Duodenal mucosa (tissue), 2 donors: ENCODE results near the gene U2SURP.

Source experiments
- H3K27ac ChIP-seq: one replicate; pipeline ENCODE4 v1.7.0; 2013; ENCODE audit warnings: low read depth, low read length
- H3K27me3 ChIP-seq, 2 donors: one replicate each; pipeline ENCODE4 v1.7.0; 2013; ENCODE audit warnings: low read length in 2 of 2, control low read depth in 1 of 2; ENCODE audit not compliant: insufficient read depth in 2 of 2, control insufficient read depth in 1 of 2
- H3K36me3 ChIP-seq, 2 donors: one replicate each; pipeline ENCODE4 v1.7.0; 2013; ENCODE audit warnings: low read length in 2 of 2, control low read depth in 1 of 2; ENCODE audit not compliant: insufficient read depth in 2 of 2, control insufficient read depth in 1 of 2
- H3K4me1 ChIP-seq, 2 donors: one replicate each; pipeline ENCODE4 v1.7.0; 2013; ENCODE audit warnings: low read length in 2 of 2, control low read depth in 1 of 2; ENCODE audit not compliant: insufficient read depth in 2 of 2, control insufficient read depth in 1 of 2
- H3K4me3 ChIP-seq, 2 donors: one replicate each; pipeline ENCODE4 v1.7.0; 2013; ENCODE audit warnings: low read length in 2 of 2, low read depth in 1 of 2
- H3K9ac ChIP-seq, 2 donors: one replicate each; pipeline ENCODE4 v1.7.0; 2013; ENCODE audit warnings: low read length in 2 of 2, low read depth in 1 of 2
- H3K9me3 ChIP-seq, 2 donors: one replicate each; pipeline ENCODE4 v1.7.0; 2013; ENCODE audit warnings: low read length in 2 of 2, control low read depth in 1 of 2; ENCODE audit not compliant: control insufficient read depth in 1 of 2

The U2SURP gene

DNA sequence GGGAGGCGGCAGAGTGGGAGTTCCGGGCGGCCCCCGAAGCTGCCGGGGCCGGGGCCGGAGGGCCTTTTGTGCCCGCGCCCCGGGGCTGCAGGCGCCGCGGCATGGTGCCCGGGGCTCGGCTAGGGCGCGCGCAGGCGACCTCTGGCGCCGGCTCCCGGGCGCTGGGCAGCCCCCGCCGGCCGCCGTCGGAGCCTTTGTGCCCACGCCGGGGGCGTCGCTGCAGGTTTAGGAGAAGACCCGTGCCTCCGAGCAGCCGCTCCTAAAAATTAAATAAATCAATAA lies 38.2 kb upstream of the U2SURP start:
- H3K4me3 ChIP-seq = no peak overlapping the region
- peaks cover 5% of the 10 kb centered on the region in 2 donors for H3K4me1 ChIP-seq
- H3K27ac ChIP-seq = no peak overlapping the region
- no peaks in the 10 kb centered on the region for H3K9me3 ChIP-seq
- peaks cover 41 to 54% of the 10 kb centered on the region in 2 donors for H3K27me3 ChIP-seq
- no peak overlapping the region for H3K9ac ChIP-seq
- H3K36me3 ChIP-seq = no peaks in the 10 kb centered on the region

DNA sequence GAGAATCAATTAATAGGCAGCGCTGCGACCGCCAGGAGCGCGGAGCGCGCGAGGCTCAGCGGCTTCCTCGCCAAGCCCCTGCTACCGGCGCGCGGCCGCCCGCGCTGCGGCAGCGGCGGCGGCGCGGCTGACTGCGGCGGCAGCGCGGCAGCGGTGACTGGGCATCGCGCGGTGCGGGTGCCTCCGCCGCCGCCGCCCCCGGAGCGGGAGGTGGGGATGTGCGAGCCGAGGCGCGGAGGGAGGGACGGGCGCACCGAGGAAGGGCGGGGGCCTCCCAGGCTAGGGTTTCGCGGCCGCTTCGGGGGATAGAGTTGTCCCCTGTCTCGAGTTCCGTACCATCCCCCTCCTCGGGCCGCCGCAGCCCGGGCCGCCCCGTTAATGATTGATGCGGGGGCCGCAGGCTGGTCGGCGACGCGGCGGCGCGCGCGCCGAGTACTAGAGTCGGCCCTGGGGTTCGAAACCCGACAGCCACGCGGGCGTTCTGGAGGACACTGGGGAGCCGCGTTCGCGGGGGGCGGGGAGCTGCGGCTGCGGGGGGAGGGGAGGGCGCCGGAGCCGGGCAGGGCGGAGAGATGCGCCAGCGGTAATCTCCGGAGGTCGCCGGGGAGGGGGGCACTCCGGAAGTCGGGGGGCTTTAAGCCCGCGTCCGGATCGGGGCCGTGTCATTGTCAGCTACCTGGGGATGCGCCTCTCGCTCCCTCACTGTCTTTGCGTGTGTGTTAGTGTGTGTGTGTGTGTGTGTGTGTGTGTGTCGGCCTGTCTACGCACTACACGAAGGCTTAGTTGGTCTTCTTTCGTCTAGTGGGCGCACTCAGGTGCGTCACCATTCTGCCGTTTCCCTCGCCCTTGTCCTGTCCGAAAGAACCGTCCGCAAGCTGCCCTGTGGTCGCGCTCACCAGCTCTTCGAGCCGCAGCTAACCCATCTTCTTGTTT lies 37.6 kb upstream of the U2SURP start, which contains the start of gene PAQR9:
TSS of gene PAQR9 (minus strand) at position 159 of the 933 bp plus-strand sequence. CDS start 338 bp downstream, outside the sequence.
- peak within 1 kb of the TSS; percentile 47 to 48 for H3K4me3 ChIP-seq
- no peak within 1 kb of the TSS for H3K9ac ChIP-seq
- no peaks in the 10 kb centered on the region for H3K9me3 ChIP-seq
- H3K4me1 ChIP-seq = peaks cover 5% of the 10 kb centered on the region in 2 donors
- peaks cover 37 to 49% of the 10 kb centered on the region in 2 donors for H3K27me3 ChIP-seq
- no peak within 1 kb of the TSS for H3K27ac ChIP-seq
- H3K36me3 ChIP-seq = no peaks in the 10 kb centered on the region

DNA sequence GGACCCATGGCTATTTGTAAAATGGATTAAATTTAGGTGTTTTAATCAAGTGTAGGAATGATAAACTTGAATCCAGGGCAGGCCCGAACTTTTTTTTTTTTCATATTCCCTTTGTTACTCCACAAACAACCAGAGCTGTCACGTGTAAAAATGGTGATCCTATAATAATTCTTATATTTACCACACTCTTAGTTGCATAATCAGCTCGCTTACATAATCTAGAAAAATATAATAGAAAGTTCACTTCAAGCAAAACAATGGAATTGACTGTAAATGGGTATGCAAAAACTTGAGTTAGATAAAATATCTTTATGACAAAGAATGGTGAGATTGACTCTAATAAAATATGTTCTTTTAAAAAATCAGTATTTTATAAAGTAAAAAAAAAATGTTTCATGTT lies 35.8 kb upstream of the U2SURP start:
- no peaks in the 10 kb centered on the region for H3K9me3 ChIP-seq
- H3K27ac ChIP-seq = no peak overlapping the region
- no peak overlapping the region for H3K4me3 ChIP-seq
- H3K27me3 ChIP-seq = peaks cover 28 to 38% of the 10 kb centered on the region in 2 donors
- H3K9ac ChIP-seq = no peak overlapping the region
- H3K36me3 ChIP-seq = no peaks in the 10 kb centered on the region
- H3K4me1 ChIP-seq = peaks cover 5% of the 10 kb centered on the region in 2 donors

DNA sequence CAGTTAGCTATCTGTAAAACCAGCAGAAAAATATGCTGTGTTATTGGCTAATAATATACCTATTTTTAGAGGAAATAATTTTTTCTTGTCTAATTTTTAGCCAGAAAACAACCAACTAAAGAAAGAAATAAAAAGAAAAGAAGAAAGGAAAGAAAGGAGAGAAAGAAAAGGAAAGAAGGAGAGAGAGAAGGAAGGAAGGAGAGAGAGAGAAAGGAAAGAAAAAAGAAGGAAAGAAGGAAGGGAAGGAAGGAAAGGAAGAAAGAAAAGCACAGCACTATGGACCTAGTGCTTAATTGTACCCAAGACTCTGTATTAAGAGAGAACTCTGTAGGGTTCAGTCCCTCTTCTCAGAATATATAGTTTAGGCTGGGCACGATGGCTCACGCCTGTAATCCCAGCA lies 34.6 kb upstream of the U2SURP start:
- Histone ChIP-seq H3K36me3 (no peaks in the 10 kb centered on the region), H3K4me3 (no peak overlapping the region), H3K4me1 (peaks cover 5% of the 10 kb centered on the region in 2 donors), H3K27me3 (peaks cover 26 to 27% of the 10 kb centered on the region in 2 donors), H3K9me3 (no peaks in the 10 kb centered on the region), H3K27ac (no peak overlapping the region), H3K9ac (no peak overlapping the region)

DNA sequence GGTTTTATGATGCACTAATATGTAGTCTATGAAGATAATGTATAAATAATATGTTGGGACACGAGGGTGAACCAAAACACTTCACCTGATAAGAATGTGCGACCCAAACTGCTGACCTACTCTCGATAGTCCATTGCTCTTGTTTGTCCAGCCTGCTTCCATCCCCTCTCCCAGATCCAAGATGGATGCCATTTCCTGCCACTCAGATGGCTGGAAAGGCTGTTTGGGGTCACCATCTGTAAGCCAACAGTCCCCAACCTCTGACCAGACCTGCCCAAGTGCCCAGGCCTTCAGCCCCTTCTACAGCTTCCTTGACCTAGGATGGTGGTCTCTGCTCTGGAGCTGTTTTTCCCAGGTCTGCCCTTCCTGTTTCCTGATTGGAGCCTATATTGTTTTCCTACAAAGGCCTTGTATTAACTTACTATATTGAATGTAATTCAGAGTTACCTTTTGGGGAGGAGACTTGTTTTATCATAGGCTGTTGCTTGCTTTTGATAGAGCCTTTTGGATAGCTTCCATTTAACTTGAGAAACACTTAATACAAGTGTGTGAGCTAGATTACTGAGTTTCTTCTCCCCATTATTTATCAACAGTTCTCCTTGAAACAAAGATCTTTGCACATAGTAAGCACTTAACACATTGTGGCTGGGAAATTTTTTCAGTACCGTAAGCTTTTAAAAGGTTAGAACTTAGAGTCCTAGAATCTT lies 32.9 kb upstream of the U2SURP start:
- Histone ChIP-seq H3K36me3 (no peaks in the 10 kb centered on the region), H3K9me3 (no peaks in the 10 kb centered on the region), H3K4me1 (peaks cover 0 to 5% of the 10 kb centered on the region in 2 donors), H3K27ac (no peak overlapping the region), H3K27me3 (peaks cover 13 to 16% of the 10 kb centered on the region in 2 donors), H3K9ac (no peak overlapping the region), H3K4me3 (no peak overlapping the region)

DNA sequence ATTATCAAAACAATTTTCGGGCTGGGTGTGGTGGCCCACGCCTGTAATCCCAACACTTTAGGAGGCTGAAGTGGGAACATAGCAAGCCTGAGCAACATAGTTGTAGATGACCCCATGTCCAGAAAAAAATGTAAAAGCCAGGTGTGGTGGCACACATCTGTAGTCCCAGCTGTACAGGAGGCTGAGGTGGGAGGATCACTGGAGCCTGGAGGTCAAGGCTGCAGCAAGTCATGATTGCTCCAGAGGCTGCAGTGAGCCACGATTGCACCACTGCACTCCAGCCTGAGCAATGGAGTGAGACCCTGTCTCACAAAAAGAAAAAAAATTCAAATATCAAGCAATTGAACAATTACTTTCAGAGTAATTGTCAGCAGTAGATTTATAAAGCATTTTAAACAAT lies 29.9 kb upstream of the U2SURP start:
- Histone ChIP-seq H3K4me1 (no peaks in the 10 kb centered on the region), H3K36me3 (no peaks in the 10 kb centered on the region), H3K9me3 (no peaks in the 10 kb centered on the region), H3K4me3 (no peak overlapping the region), H3K9ac (no peak overlapping the region), H3K27ac (no peak overlapping the region), H3K27me3 (peaks cover 2 to 6% of the 10 kb centered on the region in 2 donors)

DNA sequence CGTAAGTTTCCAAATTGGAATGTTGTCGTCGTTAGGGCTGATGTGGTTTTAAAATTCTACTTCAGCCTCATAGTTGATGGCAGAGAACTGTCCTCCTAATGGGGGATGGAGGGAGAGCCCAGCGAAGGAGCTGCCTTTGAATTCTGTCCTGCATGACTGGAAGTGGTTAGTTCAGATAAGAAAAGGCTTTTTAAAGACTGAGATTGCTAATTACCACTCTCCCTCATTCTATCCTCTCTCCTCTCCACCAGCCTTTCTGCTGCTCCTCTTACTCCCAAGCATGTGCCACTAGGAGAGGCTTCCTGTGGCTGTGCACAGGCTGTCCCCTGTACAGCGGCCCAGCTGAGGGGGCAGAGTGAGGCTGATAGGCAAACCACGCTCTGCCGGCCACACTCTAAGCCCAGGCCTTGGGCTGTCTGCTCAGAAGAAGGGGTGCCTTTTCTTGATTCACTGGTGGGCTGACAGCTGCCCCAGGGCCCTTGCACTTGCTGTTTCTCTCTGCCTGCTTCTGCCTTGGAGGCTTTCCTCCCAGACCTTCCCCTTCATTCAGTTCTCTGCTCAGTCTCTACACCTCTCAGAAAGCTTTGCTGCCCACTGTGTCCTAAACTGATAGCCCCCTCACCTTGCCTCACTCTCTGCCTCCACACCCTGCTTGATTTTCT lies 29.1 kb upstream of the U2SURP start:
- H3K36me3 ChIP-seq = no peaks in the 10 kb centered on the region
- H3K4me3 ChIP-seq = no peak overlapping the region
- H3K9ac ChIP-seq = no peak overlapping the region
- H3K9me3 ChIP-seq = no peaks in the 10 kb centered on the region
- peaks cover 0 to 6% of the 10 kb centered on the region in 2 donors for H3K27me3 ChIP-seq
- no peaks in the 10 kb centered on the region for H3K4me1 ChIP-seq
- H3K27ac ChIP-seq = no peak overlapping the region

DNA sequence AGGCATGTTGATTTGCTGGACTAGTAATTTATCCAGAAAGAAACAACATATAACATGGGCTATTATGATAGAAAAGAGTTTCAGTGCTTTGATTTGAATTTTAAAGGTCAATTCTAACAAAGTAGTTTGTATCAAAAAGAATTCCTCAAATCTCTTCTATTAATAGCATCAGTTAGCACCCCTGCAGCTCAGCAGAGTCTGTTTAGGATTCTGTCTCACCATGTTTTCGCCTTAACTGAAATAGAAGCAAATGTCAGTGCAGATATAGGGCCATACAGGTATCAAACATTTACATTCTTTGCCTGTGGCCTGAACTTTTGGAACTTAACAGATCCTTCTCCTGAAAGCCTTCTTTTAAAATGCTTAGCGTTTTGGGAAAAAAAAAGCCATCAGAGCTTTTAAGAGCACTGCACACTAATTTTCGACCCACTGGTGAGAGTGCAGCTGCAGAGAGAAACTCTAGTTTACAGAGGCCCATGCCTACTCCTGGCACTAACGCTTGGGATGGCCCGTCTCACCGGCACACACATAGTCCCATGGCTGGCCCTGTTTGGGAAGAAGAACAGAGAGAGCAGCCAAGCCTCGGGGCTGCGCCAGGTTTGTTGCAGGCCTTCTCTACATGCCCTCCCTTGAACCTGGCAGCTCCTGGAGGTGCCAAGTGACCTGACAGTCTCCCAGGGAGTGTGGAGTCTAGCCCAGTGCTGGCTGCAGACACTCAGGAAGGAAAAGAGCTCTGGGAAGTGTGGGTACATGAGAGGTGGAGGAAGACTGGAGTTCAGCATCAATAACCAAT lies 28.0 kb upstream of the U2SURP start:
- peaks cover 0 to 6% of the 10 kb centered on the region in 2 donors for H3K27me3 ChIP-seq
- H3K4me3 ChIP-seq = no peak overlapping the region
- H3K9ac ChIP-seq = no peak overlapping the region
- no peaks in the 10 kb centered on the region for H3K9me3 ChIP-seq
- no peaks in the 10 kb centered on the region for H3K4me1 ChIP-seq
- no peak overlapping the region for H3K27ac ChIP-seq
- no peaks in the 10 kb centered on the region for H3K36me3 ChIP-seq

DNA sequence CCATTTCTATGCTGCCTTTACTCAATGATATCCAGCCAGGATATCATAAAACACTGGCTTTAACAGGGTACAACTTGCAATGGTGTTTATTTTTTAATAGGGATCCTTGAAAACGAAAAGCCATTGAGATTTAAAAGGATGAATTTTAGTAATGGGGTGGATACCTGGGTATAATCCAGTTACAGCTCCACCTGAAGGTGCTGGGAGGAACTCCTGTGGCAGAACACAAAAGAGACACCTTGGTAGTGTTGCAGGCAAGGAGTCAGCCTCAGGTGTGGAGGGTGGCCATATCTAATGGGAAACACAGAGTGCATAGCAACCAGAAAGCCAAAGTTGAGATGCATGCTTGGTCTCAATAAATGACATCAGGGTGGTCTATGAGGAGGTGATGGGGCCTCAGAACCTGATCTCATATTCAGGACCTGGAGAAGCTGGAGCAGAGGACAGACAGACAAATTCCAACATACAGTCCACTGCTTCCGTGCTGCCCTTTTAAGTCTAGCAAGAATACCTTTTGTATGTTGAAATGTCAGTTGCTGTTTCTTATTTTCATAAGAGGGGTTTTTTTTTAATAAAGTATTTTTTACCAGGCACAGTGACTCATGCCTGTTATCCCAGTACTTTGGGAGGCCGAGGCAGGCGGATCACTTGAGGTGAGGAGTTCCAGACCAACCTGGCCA lies 25.9 kb upstream of the U2SURP start:
- Histone ChIP-seq H3K27me3 (peaks cover 0 to 6% of the 10 kb centered on the region in 2 donors), H3K4me3 (no peak overlapping the region), H3K4me1 (no peaks in the 10 kb centered on the region), H3K27ac (no peak overlapping the region), H3K9ac (no peak overlapping the region), H3K9me3 (no peaks in the 10 kb centered on the region), H3K36me3 (no peaks in the 10 kb centered on the region)
